ENCODE data around the gene SGSM1.
A peak's percentile ranks its signal among the peaks of the same experiment; 100 is the strongest.

SGSM1 gene, protein sequence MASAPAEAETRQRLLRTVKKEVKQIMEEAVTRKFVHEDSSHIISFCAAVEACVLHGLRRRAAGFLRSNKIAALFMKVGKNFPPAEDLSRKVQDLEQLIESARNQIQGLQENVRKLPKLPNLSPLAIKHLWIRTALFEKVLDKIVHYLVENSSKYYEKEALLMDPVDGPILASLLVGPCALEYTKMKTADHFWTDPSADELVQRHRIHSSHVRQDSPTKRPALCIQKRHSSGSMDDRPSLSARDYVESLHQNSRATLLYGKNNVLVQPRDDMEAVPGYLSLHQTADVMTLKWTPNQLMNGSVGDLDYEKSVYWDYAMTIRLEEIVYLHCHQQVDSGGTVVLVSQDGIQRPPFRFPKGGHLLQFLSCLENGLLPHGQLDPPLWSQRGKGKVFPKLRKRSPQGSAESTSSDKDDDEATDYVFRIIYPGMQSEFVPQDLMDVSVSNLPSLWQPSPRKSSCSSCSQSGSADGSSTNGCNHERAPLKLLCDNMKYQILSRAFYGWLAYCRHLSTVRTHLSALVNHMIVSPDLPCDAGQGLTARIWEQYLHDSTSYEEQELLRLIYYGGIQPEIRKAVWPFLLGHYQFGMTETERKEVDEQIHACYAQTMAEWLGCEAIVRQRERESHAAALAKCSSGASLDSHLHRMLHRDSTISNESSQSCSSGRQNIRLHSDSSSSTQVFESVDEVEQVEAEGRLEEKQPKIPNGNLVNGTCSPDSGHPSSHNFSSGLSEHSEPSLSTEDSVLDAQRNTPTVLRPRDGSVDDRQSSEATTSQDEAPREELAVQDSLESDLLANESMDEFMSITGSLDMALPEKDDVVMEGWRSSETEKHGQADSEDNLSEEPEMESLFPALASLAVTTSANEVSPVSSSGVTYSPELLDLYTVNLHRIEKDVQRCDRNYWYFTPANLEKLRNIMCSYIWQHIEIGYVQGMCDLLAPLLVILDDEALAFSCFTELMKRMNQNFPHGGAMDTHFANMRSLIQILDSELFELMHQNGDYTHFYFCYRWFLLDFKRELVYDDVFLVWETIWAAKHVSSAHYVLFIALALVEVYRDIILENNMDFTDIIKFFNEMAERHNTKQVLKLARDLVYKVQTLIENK

DNA sequence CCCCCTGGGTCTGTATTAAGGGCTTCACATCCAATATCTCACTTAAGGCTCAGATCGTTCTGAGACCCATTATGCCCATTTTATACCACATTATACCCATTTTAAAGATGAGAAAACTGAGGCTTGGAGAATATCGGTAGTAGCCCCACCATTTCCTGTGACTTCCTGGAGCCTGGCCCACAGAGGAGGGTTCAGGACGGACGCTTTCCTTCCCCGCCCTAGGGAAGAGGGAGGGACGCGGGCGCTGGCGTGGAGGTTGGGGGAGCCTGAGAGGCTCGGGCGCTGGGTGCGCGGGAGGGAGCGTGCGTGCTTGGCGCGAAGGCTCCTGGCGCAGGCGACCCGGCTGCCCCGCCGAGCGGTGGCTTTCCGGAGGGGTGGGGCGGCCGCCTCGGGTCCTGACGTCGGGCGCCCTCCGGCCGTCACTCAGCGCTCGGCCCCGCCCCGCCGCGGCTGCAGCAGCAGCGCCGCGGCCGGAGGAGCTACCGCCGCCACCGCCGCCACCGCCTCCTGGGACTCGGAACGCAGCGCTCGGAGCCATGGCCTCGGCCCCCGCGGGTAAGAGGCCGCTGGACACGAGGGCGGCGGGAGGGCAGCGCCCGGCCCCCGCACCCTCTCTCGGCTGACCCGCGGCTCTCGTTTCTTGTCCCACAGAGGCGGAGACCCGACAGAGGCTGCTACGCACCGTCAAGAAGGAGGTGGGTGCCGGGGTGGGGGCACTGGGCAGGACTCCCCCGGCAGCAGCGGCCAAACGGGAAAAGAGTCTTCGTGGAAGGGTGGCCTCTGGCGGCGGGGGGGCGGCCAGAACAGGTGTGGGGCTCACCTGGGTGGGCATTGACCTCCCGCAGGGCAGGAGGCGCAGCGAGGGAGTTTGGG lies at the start of gene SGSM1:
SGSM1 (plus strand) TSS at position 422 of the 873 bp plus-strand sequence; CDS start at position 537, 115 bp downstream.
- Histone ChIP-seq H3K9me3 (ENCODE audit: control insufficient read depth, insufficient read depth, low read length) (no peaks in the 10 kb centered on the region), H3K4me3 (ENCODE audit: low read depth, low read length) (peak within 1 kb of the TSS; percentile 75), H3K36me3 (ENCODE audit: control insufficient read depth, insufficient read depth, low read length) (no peaks in the 10 kb centered on the region), H3K9ac (ENCODE audit: low read depth, low read length) (no peak within 1 kb of the TSS), H3K4me1 (ENCODE audit: control insufficient read depth, insufficient read depth, low read length) (peaks cover 8% of the 10 kb centered on the region), H3K27me3 (ENCODE audit: control insufficient read depth, insufficient read depth, low read length) (no peaks in the 10 kb centered on the region)

DNA sequence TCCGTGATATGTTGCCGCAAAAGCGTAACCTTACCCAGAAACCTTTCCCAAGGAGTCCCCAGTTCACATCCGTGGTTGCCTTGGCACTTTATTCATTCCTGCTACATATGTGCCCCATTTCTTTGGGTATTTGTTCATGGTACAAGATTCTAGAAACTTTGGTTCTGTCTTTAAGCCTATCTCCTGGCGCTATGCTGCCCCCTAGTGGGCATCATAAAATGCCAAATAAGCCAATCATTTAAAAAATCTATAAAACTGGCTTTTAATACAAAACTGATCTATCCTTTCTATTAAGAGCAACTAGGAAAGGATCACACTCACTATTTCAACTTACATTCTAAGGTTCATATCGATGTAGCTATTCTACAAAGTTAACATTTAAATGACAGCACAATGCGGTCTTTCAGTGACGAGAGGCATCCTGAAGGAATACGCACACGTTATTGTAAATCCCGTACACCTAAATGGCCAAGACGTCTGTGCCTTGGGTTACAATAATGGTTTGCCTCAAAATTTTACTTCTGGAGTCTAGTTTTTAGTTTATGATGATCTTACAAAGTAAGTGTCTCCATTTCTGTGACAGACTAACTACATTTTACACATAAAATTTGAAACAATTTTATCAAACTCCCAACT lies 47.7 kb upstream of the SGSM1 start:
- no peaks in the 10 kb centered on the region for H3K9me3 ChIP-seq (ENCODE audit: control insufficient read depth, insufficient read depth, low read length)
- no peaks in the 10 kb centered on the region for H3K36me3 ChIP-seq (ENCODE audit: control insufficient read depth, insufficient read depth, low read length)
- H3K27me3 ChIP-seq (ENCODE audit: control insufficient read depth, insufficient read depth, low read length): no peaks in the 10 kb centered on the region
- peaks cover 3% of the 10 kb centered on the region for H3K4me1 ChIP-seq (ENCODE audit: control insufficient read depth, insufficient read depth, low read length)
- no peak overlapping the region for H3K4me3 ChIP-seq (ENCODE audit: low read depth, low read length)
- no peak overlapping the region for H3K9ac ChIP-seq (ENCODE audit: low read depth, low read length)

DNA sequence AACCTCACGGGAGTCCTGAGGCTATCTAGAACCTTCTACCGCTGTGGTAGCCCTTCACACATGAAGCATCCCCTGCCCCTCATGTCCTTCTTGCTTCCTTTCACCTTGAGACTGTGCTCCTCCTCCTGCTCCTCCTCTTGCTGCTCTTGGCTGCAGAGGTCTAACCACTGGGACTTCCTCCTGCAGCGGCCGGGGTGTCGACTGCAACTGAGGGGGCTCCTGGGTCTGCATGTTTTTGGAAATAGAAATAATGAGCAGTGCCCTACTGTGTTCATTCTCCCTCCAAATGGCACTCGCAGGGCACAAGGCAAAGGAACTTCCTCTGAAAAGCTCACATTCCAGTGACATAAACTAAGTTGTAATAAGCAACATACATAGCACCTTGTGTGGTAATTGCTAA lies 46.2 kb upstream of the SGSM1 start:
- Histone ChIP-seq H3K9me3 (ENCODE audit: control insufficient read depth, insufficient read depth, low read length) (no peaks in the 10 kb centered on the region), H3K27me3 (ENCODE audit: control insufficient read depth, insufficient read depth, low read length) (no peaks in the 10 kb centered on the region), H3K36me3 (ENCODE audit: control insufficient read depth, insufficient read depth, low read length) (no peaks in the 10 kb centered on the region), H3K9ac (ENCODE audit: low read depth, low read length) (no peak overlapping the region), H3K4me3 (ENCODE audit: low read depth, low read length) (no peak overlapping the region), H3K4me1 (ENCODE audit: control insufficient read depth, insufficient read depth, low read length) (peaks cover 5% of the 10 kb centered on the region)

DNA sequence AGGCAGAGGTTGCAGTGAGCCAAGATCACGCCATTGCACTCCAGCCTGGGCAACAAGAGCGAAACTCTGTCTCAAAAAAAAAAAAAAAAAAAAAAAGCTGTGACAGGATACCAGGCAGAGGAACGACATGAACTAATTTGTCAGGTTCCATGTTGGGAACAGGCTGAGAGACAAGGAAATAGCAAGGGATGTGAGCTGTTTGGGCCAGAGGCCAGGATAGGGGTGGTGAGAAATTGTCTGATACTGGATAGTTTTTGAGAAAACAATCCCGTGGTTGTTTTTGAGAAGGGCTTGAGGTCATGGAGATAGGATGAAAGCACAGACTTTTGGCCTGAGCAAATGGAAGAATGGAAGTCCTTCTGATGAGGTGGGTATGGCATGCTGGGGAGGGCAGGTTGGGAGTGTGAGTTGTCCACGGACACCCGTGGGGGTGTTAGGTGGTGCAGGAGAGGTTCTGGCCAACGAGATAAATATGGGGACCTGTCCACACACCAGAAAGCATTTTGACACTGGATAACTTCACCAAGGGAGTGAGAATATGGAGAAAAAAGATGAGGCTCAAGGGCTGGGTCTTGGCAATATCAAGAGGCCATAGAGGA lies 45.2 kb upstream of the SGSM1 start:
- no peaks in the 10 kb centered on the region for H3K27me3 ChIP-seq (ENCODE audit: control insufficient read depth, insufficient read depth, low read length)
- H3K9me3 ChIP-seq (ENCODE audit: control insufficient read depth, insufficient read depth, low read length): no peaks in the 10 kb centered on the region
- peaks cover 7% of the 10 kb centered on the region for H3K4me1 ChIP-seq (ENCODE audit: control insufficient read depth, insufficient read depth, low read length)
- H3K4me3 ChIP-seq (ENCODE audit: low read depth, low read length): no peak overlapping the region
- H3K36me3 ChIP-seq (ENCODE audit: control insufficient read depth, insufficient read depth, low read length): no peaks in the 10 kb centered on the region
- H3K9ac ChIP-seq (ENCODE audit: low read depth, low read length): no peak overlapping the region

DNA sequence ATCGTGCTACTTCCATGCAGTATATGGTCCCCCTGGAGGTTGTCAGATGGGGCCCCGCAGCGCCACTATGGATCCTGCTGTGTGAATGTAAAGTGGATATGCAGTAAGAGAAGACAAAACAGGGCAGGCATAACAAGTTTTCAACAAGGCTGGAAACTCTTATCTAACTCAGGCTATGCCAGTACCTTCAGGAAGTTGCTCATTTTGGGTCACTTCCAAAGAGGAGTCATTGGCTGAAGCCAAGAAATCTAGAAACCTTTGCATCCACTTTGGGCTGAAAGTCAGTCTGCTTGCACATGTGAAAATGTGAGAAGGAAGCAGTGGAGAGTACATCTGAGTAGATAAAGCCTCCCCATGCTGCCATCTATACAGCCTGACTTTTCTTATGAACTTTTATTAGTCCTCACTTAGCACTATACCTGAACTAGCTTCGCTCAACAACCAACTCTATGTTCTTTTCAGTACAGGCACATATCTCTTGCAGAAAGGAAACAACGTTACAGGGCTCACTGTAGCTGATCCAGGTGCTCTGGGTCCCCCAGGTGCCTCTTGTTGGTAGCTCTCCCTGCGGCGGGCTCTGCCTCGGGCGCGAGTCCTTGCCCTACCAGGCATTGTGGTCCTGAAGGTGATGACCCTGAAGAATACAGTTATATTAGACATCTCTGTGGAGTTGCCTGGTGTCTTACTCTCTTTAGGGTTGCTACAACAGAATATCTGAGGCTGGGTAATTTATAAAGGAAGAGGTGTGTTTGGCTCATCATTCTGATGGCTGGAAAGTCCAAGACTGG lies 43.9 kb upstream of the SGSM1 start:
- H3K27me3 ChIP-seq (ENCODE audit: control insufficient read depth, insufficient read depth, low read length): no peaks in the 10 kb centered on the region
- H3K4me3 ChIP-seq (ENCODE audit: low read depth, low read length): no peak overlapping the region
- peaks cover 7% of the 10 kb centered on the region for H3K4me1 ChIP-seq (ENCODE audit: control insufficient read depth, insufficient read depth, low read length)
- no peak overlapping the region for H3K9ac ChIP-seq (ENCODE audit: low read depth, low read length)
- no peaks in the 10 kb centered on the region for H3K36me3 ChIP-seq (ENCODE audit: control insufficient read depth, insufficient read depth, low read length)
- no peaks in the 10 kb centered on the region for H3K9me3 ChIP-seq (ENCODE audit: control insufficient read depth, insufficient read depth, low read length)

DNA sequence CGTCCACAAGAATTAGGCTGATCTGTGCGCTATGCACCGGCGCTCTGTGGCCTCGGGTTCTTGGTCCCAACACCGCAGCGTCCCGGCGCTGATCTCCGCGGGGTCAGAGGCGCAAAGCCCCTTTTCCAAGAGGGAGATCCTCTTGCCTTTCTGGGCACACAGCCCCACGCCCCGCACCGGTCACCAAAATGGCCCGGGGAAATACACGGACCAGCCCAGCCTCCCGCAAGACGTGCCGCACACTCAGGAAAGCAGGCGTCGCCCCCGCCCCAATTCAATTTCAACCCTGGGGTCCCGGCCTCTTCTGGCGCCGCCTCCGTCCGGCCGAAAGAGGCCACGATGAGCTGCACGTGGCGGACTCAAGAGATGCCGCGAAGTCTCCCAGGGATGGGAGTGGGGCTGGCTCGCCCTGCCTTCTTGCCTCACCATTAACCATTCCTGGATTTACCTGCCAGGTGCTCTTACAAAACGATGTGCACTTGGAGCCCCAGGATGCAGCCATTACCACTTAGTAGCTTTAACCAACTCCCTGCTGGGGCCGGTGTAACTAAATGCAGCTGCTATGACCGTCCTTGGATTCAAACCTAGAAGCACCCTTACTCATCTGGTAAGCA lies 42.0 kb upstream of the SGSM1 start:
- H3K9me3 ChIP-seq (ENCODE audit: control insufficient read depth, insufficient read depth, low read length): no peaks in the 10 kb centered on the region
- peaks cover 9% of the 10 kb centered on the region for H3K4me1 ChIP-seq (ENCODE audit: control insufficient read depth, insufficient read depth, low read length)
- no peaks in the 10 kb centered on the region for H3K36me3 ChIP-seq (ENCODE audit: control insufficient read depth, insufficient read depth, low read length)
- H3K9ac ChIP-seq (ENCODE audit: low read depth, low read length): no peak overlapping the region
- no peaks in the 10 kb centered on the region for H3K27me3 ChIP-seq (ENCODE audit: control insufficient read depth, insufficient read depth, low read length)
- no peak overlapping the region for H3K4me3 ChIP-seq (ENCODE audit: low read depth, low read length)

DNA sequence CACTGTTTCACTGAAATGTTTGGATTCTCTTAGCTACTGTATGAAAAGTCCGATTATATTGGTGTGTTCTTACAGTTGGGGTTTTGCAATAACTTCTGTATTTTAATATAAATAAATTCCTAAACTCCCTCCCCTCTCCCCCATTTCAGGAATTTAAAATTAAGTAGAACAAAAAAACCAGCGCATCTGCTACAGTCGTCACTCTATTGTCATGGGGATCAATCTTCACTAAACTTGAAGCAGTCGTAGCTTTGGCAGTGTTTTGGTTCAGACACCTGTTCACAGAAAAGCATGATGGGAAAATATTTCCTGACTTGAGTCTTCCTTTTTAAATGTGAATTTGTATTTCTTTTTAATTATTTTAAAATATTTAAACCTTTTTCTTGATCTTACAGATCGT lies 40.8 kb upstream of the SGSM1 start:
- Histone ChIP-seq H3K36me3 (ENCODE audit: control insufficient read depth, insufficient read depth, low read length) (no peaks in the 10 kb centered on the region), H3K27me3 (ENCODE audit: control insufficient read depth, insufficient read depth, low read length) (no peaks in the 10 kb centered on the region), H3K9ac (ENCODE audit: low read depth, low read length) (no peak overlapping the region), H3K4me1 (ENCODE audit: control insufficient read depth, insufficient read depth, low read length) (peaks cover 9% of the 10 kb centered on the region), H3K9me3 (ENCODE audit: control insufficient read depth, insufficient read depth, low read length) (no peaks in the 10 kb centered on the region), H3K4me3 (ENCODE audit: low read depth, low read length) (no peak overlapping the region)

DNA sequence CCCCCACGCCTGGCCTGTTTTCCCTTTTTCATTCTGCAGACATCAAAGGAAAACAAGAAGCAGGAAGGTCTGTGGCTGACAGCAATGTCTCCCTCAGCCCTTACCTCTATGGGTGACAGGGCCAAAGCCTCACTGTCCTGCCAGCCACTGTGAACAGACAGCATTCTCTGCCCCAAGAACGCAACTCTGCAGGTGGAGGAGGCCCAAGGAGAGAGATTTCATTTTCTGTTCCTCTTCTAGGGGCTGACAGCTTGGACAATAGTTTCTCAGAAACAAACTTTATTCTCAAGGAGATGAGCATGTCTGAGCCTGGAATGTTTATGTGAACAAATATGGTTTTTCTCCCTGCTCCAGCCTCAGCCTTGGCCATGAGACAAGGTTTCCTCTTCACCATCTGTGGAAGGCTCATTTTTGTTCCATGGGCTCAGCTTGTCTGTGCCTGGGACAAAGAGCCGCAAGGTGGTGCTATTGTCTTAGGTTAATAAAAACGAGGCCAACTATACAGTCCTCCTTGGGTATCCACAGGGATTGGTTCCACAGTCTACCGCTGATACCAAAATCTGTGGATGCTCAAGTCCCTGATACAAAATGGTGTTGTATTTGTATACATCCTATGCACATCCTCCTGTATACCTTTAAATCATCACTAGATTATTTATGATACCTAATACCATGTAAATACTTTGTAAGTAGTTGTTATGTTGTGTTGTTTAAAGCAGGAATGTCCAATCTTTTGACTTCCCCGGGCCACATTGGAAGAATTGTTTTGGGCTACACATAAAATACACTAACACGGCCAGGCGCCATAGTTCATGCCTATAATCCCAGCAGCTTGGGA lies 37.3 kb upstream of the SGSM1 start:
- peaks cover 6% of the 10 kb centered on the region for H3K4me1 ChIP-seq (ENCODE audit: control insufficient read depth, insufficient read depth, low read length)
- no peaks in the 10 kb centered on the region for H3K36me3 ChIP-seq (ENCODE audit: control insufficient read depth, insufficient read depth, low read length)
- no peaks in the 10 kb centered on the region for H3K27me3 ChIP-seq (ENCODE audit: control insufficient read depth, insufficient read depth, low read length)
- H3K9ac ChIP-seq (ENCODE audit: low read depth, low read length): no peak overlapping the region
- no peak overlapping the region for H3K4me3 ChIP-seq (ENCODE audit: low read depth, low read length)
- no peaks in the 10 kb centered on the region for H3K9me3 ChIP-seq (ENCODE audit: control insufficient read depth, insufficient read depth, low read length)

DNA sequence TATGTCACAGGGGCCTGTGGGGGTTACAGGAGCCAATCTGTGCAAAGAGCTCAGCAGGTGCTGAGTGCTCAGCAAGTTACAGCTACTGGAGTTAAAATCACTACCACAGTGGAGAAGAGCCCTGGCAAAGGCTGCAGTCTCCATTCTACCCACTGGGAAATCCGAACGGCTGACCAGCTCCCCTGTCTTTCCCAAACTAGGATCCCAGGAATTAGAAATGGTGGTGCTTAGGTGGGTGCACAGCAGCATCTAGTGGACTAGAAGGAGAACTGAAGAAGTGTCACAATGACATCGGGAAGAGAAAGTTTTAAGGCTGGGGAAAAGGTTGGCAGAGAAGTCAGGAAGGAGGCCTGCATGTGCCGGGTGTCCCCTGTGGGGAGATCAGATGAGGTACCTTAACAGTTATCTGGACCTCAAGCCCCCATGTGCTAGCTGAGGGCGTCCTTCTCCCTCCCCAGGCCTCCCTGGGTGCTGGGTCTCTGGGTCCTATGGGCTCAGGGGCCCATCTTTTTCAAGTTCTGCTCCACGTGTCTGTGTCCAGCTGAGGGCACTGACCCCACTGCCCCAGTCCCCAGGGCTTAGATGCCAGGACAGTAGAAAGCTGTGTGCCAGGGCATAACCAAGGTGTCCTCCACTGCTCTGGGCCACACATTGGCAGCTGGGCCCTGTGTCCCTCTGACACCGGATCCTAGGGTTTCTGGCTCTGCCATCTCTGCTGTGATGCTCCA lies 33.4 kb upstream of the SGSM1 start:
- no peaks in the 10 kb centered on the region for H3K27me3 ChIP-seq (ENCODE audit: control insufficient read depth, insufficient read depth, low read length)
- no peak overlapping the region for H3K9ac ChIP-seq (ENCODE audit: low read depth, low read length)
- no peaks in the 10 kb centered on the region for H3K36me3 ChIP-seq (ENCODE audit: control insufficient read depth, insufficient read depth, low read length)
- no peak overlapping the region for H3K4me3 ChIP-seq (ENCODE audit: low read depth, low read length)
- peaks cover 2% of the 10 kb centered on the region for H3K4me1 ChIP-seq (ENCODE audit: control insufficient read depth, insufficient read depth, low read length)
- no peaks in the 10 kb centered on the region for H3K9me3 ChIP-seq (ENCODE audit: control insufficient read depth, insufficient read depth, low read length)
